ENCODE measurements around the gene RHOXF1.
"Not testable (repeated sequence)": the region's sequence is repeated elsewhere in the genome, so short reads cannot be mapped to it uniquely, and the experiment has no call there.

Gene RHOXF1

GRCh38 chrX:120120223-120120622, 4.5 kb upstream of the RHOXF1 start:
- no peak for DNase-seq (ENCODE audit: low spot score)
- H3K27me3 Mint-ChIP-seq (ENCODE audit: low read depth), result no peaks in the 10 kb centered on the region
- no peak overlapping the region for H3K27ac Mint-ChIP-seq
- no peaks in the 10 kb centered on the region for H3K36me3 Mint-ChIP-seq (ENCODE audit: low read depth)
- H3K4me3 Mint-ChIP-seq, result no peak overlapping the region
- H3K9me3 Mint-ChIP-seq, result no peaks in the 10 kb centered on the region
- no peaks in the 10 kb centered on the region for H3K4me1 Mint-ChIP-seq (ENCODE audit: low read depth)

GRCh38 chrX:120111611-120112010, 4.1 kb downstream of the RHOXF1 start:
- H3K36me3 Mint-ChIP-seq (ENCODE audit: low read depth), result no peaks in the 10 kb centered on the region
- H3K27ac Mint-ChIP-seq, result no peak overlapping the region

GRCh38 chrX:120109378-120109777, 6.3 kb downstream of the RHOXF1 start:
- Mint-ChIP-seq H3K9me3 (no peaks in the 10 kb centered on the region), H3K4me1 (ENCODE audit: low read depth) (no peaks in the 10 kb centered on the region), H3K27me3 (ENCODE audit: low read depth) (no peaks in the 10 kb centered on the region), H3K4me3 (no peak overlapping the region), H3K27ac (no peak overlapping the region), H3K36me3 (ENCODE audit: low read depth) (no peaks in the 10 kb centered on the region)
- DNase-seq (ENCODE audit: low spot score), result no peak

More at GRCh38 chrX:120111611-120112010, 4.1 kb downstream of the RHOXF1 start:
- DNase-seq (ENCODE audit: low spot score), result no peak
- no peak overlapping the region for H3K4me3 Mint-ChIP-seq
- H3K9me3 Mint-ChIP-seq, result no peaks in the 10 kb centered on the region
- H3K4me1 Mint-ChIP-seq (ENCODE audit: low read depth), result no peaks in the 10 kb centered on the region
- H3K27me3 Mint-ChIP-seq (ENCODE audit: low read depth), result no peaks in the 10 kb centered on the region

- not testable (repeated sequence) for H3K4me1 Mint-ChIP-seq (ENCODE audit: low read depth); H3K27ac Mint-ChIP-seq; DNase-seq (ENCODE audit: low spot score); H3K9me3 Mint-ChIP-seq; H3K4me3 Mint-ChIP-seq; H3K36me3 Mint-ChIP-seq (ENCODE audit: low read depth); H3K27me3 Mint-ChIP-seq (ENCODE audit: low read depth)
These were observed 11.0 kb downstream of the RHOXF1 start for GRCh38 chrX:120104707-120105106.

- not testable (repeated sequence) for H3K36me3 Mint-ChIP-seq (ENCODE audit: low read depth); H3K4me1 Mint-ChIP-seq (ENCODE audit: low read depth); H3K27me3 Mint-ChIP-seq (ENCODE audit: low read depth); H3K9me3 Mint-ChIP-seq; DNase-seq (ENCODE audit: low spot score); H3K4me3 Mint-ChIP-seq; H3K27ac Mint-ChIP-seq
These were observed 14.7 kb downstream of the RHOXF1 start for GRCh38 chrX:120101057-120101456.

GRCh38 chrX:120090208-120090607, 25.5 kb downstream of the RHOXF1 start:
- DNase-seq (ENCODE audit: low spot score), result no peak
- Mint-ChIP-seq H3K9me3 (no peaks in the 10 kb centered on the region), H3K27me3 (ENCODE audit: low read depth) (no peaks in the 10 kb centered on the region)

GRCh38 chrX:120087289-120088017, 28.3 kb downstream of the RHOXF1 start:
- no peaks in the 10 kb centered on the region for H3K4me1 Mint-ChIP-seq (ENCODE audit: low read depth)
- H3K27me3 Mint-ChIP-seq (ENCODE audit: low read depth), result no peaks in the 10 kb centered on the region
- H3K36me3 Mint-ChIP-seq (ENCODE audit: low read depth), result no peaks in the 10 kb centered on the region
- DNase-seq (ENCODE audit: low spot score), result no peak
- H3K4me3 Mint-ChIP-seq, result no peak overlapping the region
- H3K27ac Mint-ChIP-seq, result no peak overlapping the region
- no peaks in the 10 kb centered on the region for H3K9me3 Mint-ChIP-seq

More at GRCh38 chrX:120090208-120090607, 25.5 kb downstream of the RHOXF1 start:
- no peak overlapping the region for H3K27ac Mint-ChIP-seq
- H3K4me1 Mint-ChIP-seq (ENCODE audit: low read depth), result no peaks in the 10 kb centered on the region
- H3K4me3 Mint-ChIP-seq, result no peak overlapping the region
- no peaks in the 10 kb centered on the region for H3K36me3 Mint-ChIP-seq (ENCODE audit: low read depth)

- not testable (repeated sequence) for H3K4me1 Mint-ChIP-seq (ENCODE audit: low read depth); DNase-seq (ENCODE audit: low spot score); H3K4me3 Mint-ChIP-seq; H3K36me3 Mint-ChIP-seq (ENCODE audit: low read depth); H3K27ac Mint-ChIP-seq; H3K9me3 Mint-ChIP-seq; H3K27me3 Mint-ChIP-seq (ENCODE audit: low read depth)
These were observed 30.0 kb downstream of the RHOXF1 start for GRCh38 chrX:120085553-120086185.

- H3K9me3 Mint-ChIP-seq; H3K27me3 Mint-ChIP-seq (ENCODE audit: low read depth); H3K4me1 Mint-ChIP-seq (ENCODE audit: low read depth); DNase-seq (ENCODE audit: low spot score); H3K4me3 Mint-ChIP-seq; H3K36me3 Mint-ChIP-seq (ENCODE audit: low read depth); H3K27ac Mint-ChIP-seq: not testable (repeated sequence)
These were observed 38.1 kb downstream of the RHOXF1 start, which contains the start of gene RHOXF2B for GRCh38 chrX:120077590-120077989. Gene RHOXF2B (minus strand): TSS chrX:120077690. CDS start chrX:120077552, 138 bp downstream.

- not testable (repeated sequence) for H3K27ac Mint-ChIP-seq; H3K4me3 Mint-ChIP-seq; H3K4me1 Mint-ChIP-seq (ENCODE audit: low read depth); H3K27me3 Mint-ChIP-seq (ENCODE audit: low read depth); DNase-seq (ENCODE audit: low spot score); H3K36me3 Mint-ChIP-seq (ENCODE audit: low read depth); H3K9me3 Mint-ChIP-seq
These were observed 49.5 kb downstream of the RHOXF1 start for GRCh38 chrX:120066169-120066568.
